ENCODE data around the gene MYL9. TPM values are rescaled to one million over a fixed set of nuclear protein-coding genes. Genes with fewer than 3 reads are reported as not detected.
"Not testable (repeated sequence)": the region's sequence is repeated elsewhere in the genome, so short reads cannot be mapped to it uniquely, and the experiment has no call there.

MYL9 gene
- polyA plus RNA-seq, 1 donor from 2014 or later: not detected

GRCh38 chr20:36564726-36565121 is 23.4 kb downstream of the MYL9 start:
- not testable (repeated sequence) for H3K9me2 ChIP-seq (ENCODE audit: insufficient read depth, low read length); H3F3A ChIP-seq (ENCODE audit: insufficient read depth, low read length, poor library complexity, severe bottlenecking); H3K79me2 ChIP-seq (replicated peaks; ENCODE audit: insufficient read depth, low read length); H3K36me3 ChIP-seq (ENCODE audit: insufficient read depth, low read length); H3K4me3 ChIP-seq (ENCODE audit: low read length); H3K9me3 ChIP-seq (ENCODE audit: low read length); H3K9ac ChIP-seq (ENCODE audit: low read length); H2AFZ ChIP-seq (ENCODE audit: low read depth, low read length); H3K27me3 ChIP-seq (ENCODE audit: insufficient read depth, low read depth, low read length); H3K4me2 ChIP-seq (ENCODE audit: low read length); H4K20me1 ChIP-seq (ENCODE audit: insufficient read depth); H3K27ac ChIP-seq (ENCODE audit: low read length)

- Histone ChIP-seq H3K36me3 (ENCODE audit: insufficient read depth, low read length) (no peaks in the 10 kb centered on the region), H3K79me2 (replicated peaks; ENCODE audit: insufficient read depth, low read length) (no peaks in the 10 kb centered on the region), H3K4me2 (ENCODE audit: low read length) (no peak overlapping the region), H3K9ac (ENCODE audit: low read length) (no peak overlapping the region), H2AFZ (ENCODE audit: low read depth, low read length) (no peak overlapping the region), H3K9me2 (ENCODE audit: insufficient read depth, low read length) (no peaks in the 10 kb centered on the region), H3F3A (ENCODE audit: insufficient read depth, low read length, poor library complexity, severe bottlenecking) (no peaks in the 10 kb centered on the region), H3K27me3 (ENCODE audit: insufficient read depth, low read depth, low read length) (no peaks in the 10 kb centered on the region), H3K4me3 (ENCODE audit: low read length) (no peak overlapping the region), H3K9me3 (ENCODE audit: low read length) (no peaks in the 10 kb centered on the region), H4K20me1 (ENCODE audit: insufficient read depth) (no peaks in the 10 kb centered on the region), H3K27ac (ENCODE audit: low read length) (no peak overlapping the region)
- TF ChIP-seq, protein P1, sequence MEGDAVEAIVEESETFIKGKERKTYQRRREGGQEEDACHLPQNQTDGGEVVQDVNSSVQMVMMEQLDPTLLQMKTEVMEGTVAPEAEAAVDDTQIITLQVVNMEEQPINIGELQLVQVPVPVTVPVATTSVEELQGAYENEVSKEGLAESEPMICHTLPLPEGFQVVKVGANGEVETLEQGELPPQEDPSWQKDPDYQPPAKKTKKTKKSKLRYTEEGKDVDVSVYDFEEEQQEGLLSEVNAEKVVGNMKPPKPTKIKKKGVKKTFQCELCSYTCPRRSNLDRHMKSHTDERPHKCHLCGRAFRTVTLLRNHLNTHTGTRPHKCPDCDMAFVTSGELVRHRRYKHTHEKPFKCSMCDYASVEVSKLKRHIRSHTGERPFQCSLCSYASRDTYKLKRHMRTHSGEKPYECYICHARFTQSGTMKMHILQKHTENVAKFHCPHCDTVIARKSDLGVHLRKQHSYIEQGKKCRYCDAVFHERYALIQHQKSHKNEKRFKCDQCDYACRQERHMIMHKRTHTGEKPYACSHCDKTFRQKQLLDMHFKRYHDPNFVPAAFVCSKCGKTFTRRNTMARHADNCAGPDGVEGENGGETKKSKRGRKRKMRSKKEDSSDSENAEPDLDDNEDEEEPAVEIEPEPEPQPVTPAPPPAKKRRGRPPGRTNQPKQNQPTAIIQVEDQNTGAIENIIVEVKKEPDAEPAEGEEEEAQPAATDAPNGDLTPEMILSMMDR (IDR thresholded peaks at IDR 0.05; ENCODE audit: poor library complexity, severe bottlenecking): no peak
- TF ChIP-seq SMC3 (conservative IDR thresholded peaks at IDR 0.05; ENCODE audit: poor library complexity) (no peak), MXI1 (conservative IDR thresholded peaks at IDR 0.05; ENCODE audit: poor library complexity, severe bottlenecking) (no peak), TAF1 (IDR thresholded peaks at IDR 0.05; ENCODE audit: low read depth) (no peak), POLR2AphosphoS5 (IDR thresholded peaks at IDR 0.05) (no peak), RAD21 (conservative IDR thresholded peaks at IDR 0.05) (no peak), EZH2 (IDR thresholded peaks at IDR 0.05; ENCODE audit: borderline replicate concordance, insufficient read depth, low read length, poor library complexity, severe bottlenecking) (no peak), EP300 (conservative IDR thresholded peaks at IDR 0.05; ENCODE audit: poor library complexity, severe bottlenecking) (no peak)
- TF ChIP-seq, protein P2, sequence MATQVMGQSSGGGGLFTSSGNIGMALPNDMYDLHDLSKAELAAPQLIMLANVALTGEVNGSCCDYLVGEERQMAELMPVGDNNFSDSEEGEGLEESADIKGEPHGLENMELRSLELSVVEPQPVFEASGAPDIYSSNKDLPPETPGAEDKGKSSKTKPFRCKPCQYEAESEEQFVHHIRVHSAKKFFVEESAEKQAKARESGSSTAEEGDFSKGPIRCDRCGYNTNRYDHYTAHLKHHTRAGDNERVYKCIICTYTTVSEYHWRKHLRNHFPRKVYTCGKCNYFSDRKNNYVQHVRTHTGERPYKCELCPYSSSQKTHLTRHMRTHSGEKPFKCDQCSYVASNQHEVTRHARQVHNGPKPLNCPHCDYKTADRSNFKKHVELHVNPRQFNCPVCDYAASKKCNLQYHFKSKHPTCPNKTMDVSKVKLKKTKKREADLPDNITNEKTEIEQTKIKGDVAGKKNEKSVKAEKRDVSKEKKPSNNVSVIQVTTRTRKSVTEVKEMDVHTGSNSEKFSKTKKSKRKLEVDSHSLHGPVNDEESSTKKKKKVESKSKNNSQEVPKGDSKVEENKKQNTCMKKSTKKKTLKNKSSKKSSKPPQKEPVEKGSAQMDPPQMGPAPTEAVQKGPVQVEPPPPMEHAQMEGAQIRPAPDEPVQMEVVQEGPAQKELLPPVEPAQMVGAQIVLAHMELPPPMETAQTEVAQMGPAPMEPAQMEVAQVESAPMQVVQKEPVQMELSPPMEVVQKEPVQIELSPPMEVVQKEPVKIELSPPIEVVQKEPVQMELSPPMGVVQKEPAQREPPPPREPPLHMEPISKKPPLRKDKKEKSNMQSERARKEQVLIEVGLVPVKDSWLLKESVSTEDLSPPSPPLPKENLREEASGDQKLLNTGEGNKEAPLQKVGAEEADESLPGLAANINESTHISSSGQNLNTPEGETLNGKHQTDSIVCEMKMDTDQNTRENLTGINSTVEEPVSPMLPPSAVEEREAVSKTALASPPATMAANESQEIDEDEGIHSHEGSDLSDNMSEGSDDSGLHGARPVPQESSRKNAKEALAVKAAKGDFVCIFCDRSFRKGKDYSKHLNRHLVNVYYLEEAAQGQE (IDR thresholded peaks at IDR 0.05; ENCODE audit: borderline replicate concordance): no peak
Observed at GRCh38 chr20:36565520-36565919, 24.2 kb downstream of the MYL9 start.

DNA sequence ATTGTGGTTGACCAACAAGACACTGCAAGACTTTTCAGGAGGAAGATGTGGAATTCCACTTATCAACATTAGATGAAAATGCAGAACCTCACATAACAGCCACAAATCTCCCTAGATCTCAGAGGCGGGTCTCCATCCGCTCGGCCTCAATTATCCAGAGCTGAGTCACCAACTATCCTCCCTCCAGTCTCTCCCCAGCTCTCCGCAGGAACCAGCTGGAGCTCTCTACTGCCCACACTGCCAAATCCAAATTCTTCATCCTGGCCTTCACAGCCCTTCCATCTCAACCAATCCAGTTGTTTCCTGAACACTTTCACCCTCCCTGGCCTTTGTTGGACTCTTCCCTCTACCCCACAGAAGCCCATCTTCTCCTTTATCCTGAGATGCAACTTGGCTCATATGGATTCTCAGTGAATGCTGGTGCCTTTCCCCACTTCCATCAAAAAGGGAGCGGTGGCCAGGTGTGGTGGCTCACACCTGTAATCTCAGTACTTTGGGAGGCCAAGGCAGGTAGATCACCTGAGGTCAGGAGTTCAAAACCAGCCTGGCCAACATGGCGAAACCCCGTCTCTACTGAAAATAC is 28.6 kb downstream of the MYL9 start:
- no peaks in the 10 kb centered on the region for H3K9me3 ChIP-seq (ENCODE audit: low read length)
- H3K79me2 ChIP-seq (replicated peaks; ENCODE audit: insufficient read depth, low read length): peaks cover 2% of the 10 kb centered on the region
- no peaks in the 10 kb centered on the region for H3K36me3 ChIP-seq (ENCODE audit: insufficient read depth, low read length)
- H3F3A ChIP-seq (ENCODE audit: insufficient read depth, low read length, poor library complexity, severe bottlenecking): no peaks in the 10 kb centered on the region
- H3K4me2 ChIP-seq (ENCODE audit: low read length): no peak overlapping the region
- no peak for TF ChIP-seq EZH2 (IDR thresholded peaks at IDR 0.05; ENCODE audit: borderline replicate concordance, insufficient read depth, low read length, poor library complexity, severe bottlenecking)
- TF ChIP-seq, protein P1 (IDR thresholded peaks at IDR 0.05; ENCODE audit: poor library complexity, severe bottlenecking): no peak
- TF ChIP-seq MXI1 (conservative IDR thresholded peaks at IDR 0.05; ENCODE audit: poor library complexity, severe bottlenecking): no peak
- no peak for TF ChIP-seq EP300 (conservative IDR thresholded peaks at IDR 0.05; ENCODE audit: poor library complexity, severe bottlenecking)
- no peak for TF ChIP-seq POLR2AphosphoS5 (IDR thresholded peaks at IDR 0.05)
- no peak for TF ChIP-seq RAD21 (conservative IDR thresholded peaks at IDR 0.05)
- TF ChIP-seq TAF1 (IDR thresholded peaks at IDR 0.05; ENCODE audit: low read depth): no peak
- TF ChIP-seq SMC3 (conservative IDR thresholded peaks at IDR 0.05; ENCODE audit: poor library complexity): no peak
- TF ChIP-seq, protein P2 (IDR thresholded peaks at IDR 0.05; ENCODE audit: borderline replicate concordance): no peak
- no peak overlapping the region for H2AFZ ChIP-seq (ENCODE audit: low read depth, low read length)
- H3K9me2 ChIP-seq (ENCODE audit: insufficient read depth, low read length): no peaks in the 10 kb centered on the region
- no peak overlapping the region for H3K27ac ChIP-seq (ENCODE audit: low read length)
- H4K20me1 ChIP-seq (ENCODE audit: insufficient read depth): no peaks in the 10 kb centered on the region
- no peak overlapping the region for H3K4me3 ChIP-seq (ENCODE audit: low read length)
- H3K27me3 ChIP-seq (ENCODE audit: insufficient read depth, low read depth, low read length): peaks cover 16% of the 10 kb centered on the region
- H3K9ac ChIP-seq (ENCODE audit: low read length): no peak overlapping the region
